Measurements from ENCODE around the gene SULT1E1.
A peak's percentile ranks its signal among the peaks of the same experiment; 100 is the strongest.

The SULT1E1 gene

GRCh38 chr4:69860521-69861298, 765 bp upstream of the SULT1E1 start:
- H3K4me3 Mint-ChIP-seq = no peak overlapping the region
- no peaks in the 10 kb centered on the region for H3K36me3 Mint-ChIP-seq
- no peak overlapping the region for H3K27ac Mint-ChIP-seq
- H3K27me3 Mint-ChIP-seq = no peaks in the 10 kb centered on the region
- no peaks in the 10 kb centered on the region for H3K9me3 Mint-ChIP-seq
- no peak for ATAC-seq
- H3K4me1 Mint-ChIP-seq = no peaks in the 10 kb centered on the region

GRCh38 chr4:69859140-69859685, 732 bp downstream of the SULT1E1 start:
- no peak overlapping the region for H3K4me3 Mint-ChIP-seq
- no peak overlapping the region for H3K27ac Mint-ChIP-seq
- H3K36me3 Mint-ChIP-seq = no peaks in the 10 kb centered on the region
- ATAC-seq = no peak
- H3K27me3 Mint-ChIP-seq = no peaks in the 10 kb centered on the region
- no peaks in the 10 kb centered on the region for H3K9me3 Mint-ChIP-seq
- no peaks in the 10 kb centered on the region for H3K4me1 Mint-ChIP-seq

GRCh38 chr4:69858690-69859089, 1.3 kb downstream of the SULT1E1 start:
- no peak overlapping the region for H3K27ac Mint-ChIP-seq
- no peaks in the 10 kb centered on the region for H3K9me3 Mint-ChIP-seq
- H3K4me1 Mint-ChIP-seq = no peaks in the 10 kb centered on the region
- no peak for ATAC-seq
- H3K4me3 Mint-ChIP-seq = no peak overlapping the region
- H3K27me3 Mint-ChIP-seq = no peaks in the 10 kb centered on the region
- H3K36me3 Mint-ChIP-seq = no peaks in the 10 kb centered on the region

- ATAC-seq = no peak
- Mint-ChIP-seq H3K36me3 (no peaks in the 10 kb centered on the region), H3K9me3 (no peaks in the 10 kb centered on the region), H3K27ac (no peak overlapping the region), H3K4me1 (no peaks in the 10 kb centered on the region), H3K4me3 (no peak overlapping the region), H3K27me3 (no peaks in the 10 kb centered on the region)
These were observed 4.1 kb downstream of the SULT1E1 start for GRCh38 chr4:69855822-69856221.

- ATAC-seq = no peak
- H3K9me3 Mint-ChIP-seq = no peaks in the 10 kb centered on the region
- no peaks in the 10 kb centered on the region for H3K36me3 Mint-ChIP-seq
- H3K27ac Mint-ChIP-seq = no peak overlapping the region
- no peaks in the 10 kb centered on the region for H3K27me3 Mint-ChIP-seq
- H3K4me1 Mint-ChIP-seq = no peaks in the 10 kb centered on the region
- no peak overlapping the region for H3K4me3 Mint-ChIP-seq
These were observed 10.0 kb downstream of the SULT1E1 start for GRCh38 chr4:69849969-69850368.

- H3K4me1 Mint-ChIP-seq = no peaks in the 10 kb centered on the region
- H3K36me3 Mint-ChIP-seq = no peaks in the 10 kb centered on the region
- H3K9me3 Mint-ChIP-seq = no peaks in the 10 kb centered on the region
- no peaks in the 10 kb centered on the region for H3K27me3 Mint-ChIP-seq
- H3K4me3 Mint-ChIP-seq = no peak overlapping the region
- no peak overlapping the region for H3K27ac Mint-ChIP-seq
- no peak for ATAC-seq
These were observed 10.6 kb downstream of the SULT1E1 start for GRCh38 chr4:69849297-69849696.

- Mint-ChIP-seq H3K4me1 (no peaks in the 10 kb centered on the region), H3K9me3 (no peaks in the 10 kb centered on the region), H3K4me3 (no peak overlapping the region), H3K36me3 (no peaks in the 10 kb centered on the region), H3K27ac (no peak overlapping the region), H3K27me3 (no peaks in the 10 kb centered on the region)
- no peak for ATAC-seq
These were observed 11.9 kb downstream of the SULT1E1 start for GRCh38 chr4:69848028-69848427.

GRCh38 chr4:69843932-69844331, 16.0 kb downstream of the SULT1E1 start:
- Mint-ChIP-seq H3K4me1 (no peaks in the 10 kb centered on the region), H3K36me3 (no peaks in the 10 kb centered on the region), H3K4me3 (no peak overlapping the region), H3K27ac (no peak overlapping the region), H3K27me3 (no peaks in the 10 kb centered on the region), H3K9me3 (no peaks in the 10 kb centered on the region)
- no peak for ATAC-seq

- no peak overlapping the region for H3K27ac Mint-ChIP-seq
- H3K4me3 Mint-ChIP-seq = no peak overlapping the region
- no peaks in the 10 kb centered on the region for H3K36me3 Mint-ChIP-seq
- no peak for ATAC-seq
- no peaks in the 10 kb centered on the region for H3K27me3 Mint-ChIP-seq
- no peaks in the 10 kb centered on the region for H3K4me1 Mint-ChIP-seq
- H3K9me3 Mint-ChIP-seq = no peaks in the 10 kb centered on the region
These were observed 16.6 kb downstream of the SULT1E1 start for GRCh38 chr4:69843301-69843700.

GRCh38 chr4:69838977-69839376, 21.0 kb downstream of the SULT1E1 start:
- Mint-ChIP-seq H3K4me3 (no peak overlapping the region), H3K27me3 (no peaks in the 10 kb centered on the region), H3K36me3 (no peaks in the 10 kb centered on the region), H3K9me3 (no peaks in the 10 kb centered on the region), H3K27ac (no peak overlapping the region), H3K4me1 (no peaks in the 10 kb centered on the region)
- no peak for ATAC-seq

GRCh38 chr4:69836287-69836686, 23.7 kb downstream of the SULT1E1 start:
- Mint-ChIP-seq H3K36me3 (no peaks in the 10 kb centered on the region), H3K4me1 (peaks cover 8% of the 10 kb centered on the region), H3K4me3 (no peak overlapping the region), H3K27me3 (no peaks in the 10 kb centered on the region), H3K27ac (no peak overlapping the region), H3K9me3 (no peaks in the 10 kb centered on the region)
- ATAC-seq = no peak

- no peaks in the 10 kb centered on the region for H3K36me3 Mint-ChIP-seq
- H3K4me1 Mint-ChIP-seq = peaks cover 8% of the 10 kb centered on the region
- ATAC-seq = no peak
- no peaks in the 10 kb centered on the region for H3K27me3 Mint-ChIP-seq
- H3K27ac Mint-ChIP-seq = no peak overlapping the region
- no peaks in the 10 kb centered on the region for H3K9me3 Mint-ChIP-seq
- H3K4me3 Mint-ChIP-seq = no peak overlapping the region
These were observed 24.2 kb downstream of the SULT1E1 start for GRCh38 chr4:69835766-69836165.

GRCh38 chr4:69833251-69833650, 26.7 kb downstream of the SULT1E1 start:
- peaks cover 4% of the 10 kb centered on the region for H3K9me3 Mint-ChIP-seq
- H3K27me3 Mint-ChIP-seq = no peaks in the 10 kb centered on the region
- H3K4me3 Mint-ChIP-seq = no peak overlapping the region
- no peak for ATAC-seq
- peaks cover 8% of the 10 kb centered on the region for H3K4me1 Mint-ChIP-seq
- no peaks in the 10 kb centered on the region for H3K36me3 Mint-ChIP-seq
- H3K27ac Mint-ChIP-seq = no peak overlapping the region

- Mint-ChIP-seq H3K4me1 (peaks cover 8% of the 10 kb centered on the region), H3K27ac (peak overlapping the region; percentile 35)
These were observed 27.5 kb downstream of the SULT1E1 start for GRCh38 chr4:69832326-69833030.

GRCh38 chr4:69831646-69832325, 28.2 kb downstream of the SULT1E1 start:
- ATAC-seq = peak; percentile 86
- Mint-ChIP-seq H3K27ac (peak overlapping the region; percentile 35), H3K4me1 (peaks cover 8% of the 10 kb centered on the region), H3K9me3 (peaks cover 4% of the 10 kb centered on the region), H3K4me3 (peak overlapping the region; percentile 84), H3K27me3 (no peaks in the 10 kb centered on the region), H3K36me3 (no peaks in the 10 kb centered on the region)

More at GRCh38 chr4:69832326-69833030, 27.5 kb downstream of the SULT1E1 start:
- peak; percentile 56 for ATAC-seq
- Mint-ChIP-seq H3K36me3 (no peaks in the 10 kb centered on the region), H3K9me3 (peaks cover 4% of the 10 kb centered on the region), H3K4me3 (no peak overlapping the region), H3K27me3 (no peaks in the 10 kb centered on the region)

Data from stimulated activated memory B cell treated with anti-CD40 and anti-IgM and Interleukin-4, amounts not matched to agents 10 μg/mL and 1 μg/mL and 100 μg/mL, for 72 hours (primary cell).